GM23338 (cell line): ENCODE data around the gene ULK3. TPM values are rescaled to one million over a fixed set of nuclear protein-coding genes. Genes with fewer than 3 reads are reported as not detected.

Experiments
- ATAC-seq: fragments of 200-7000 bp; cut with Tn5 transposase; 3 replicates; pipeline ENCODE4 v1.9.1; 2020
- DNase-seq: peaks from one replicate; pipeline ENCODE4 v3.0.0-alpha.2; 2015; ENCODE audit warnings: low spot score
- H2AFZ ChIP-seq: fragments of 200-600 bp; sonication (generic); 2 replicates; pipeline ENCODE4 v1.8.0; 2016; ENCODE audit warnings: antibody characterized with exemption, mild to moderate bottlenecking, moderate library complexity
- H3F3A ChIP-seq: fragments of 200-600 bp; sonication (generic); replicated peaks from 2 replicates; pipeline ENCODE4 v1.8.0; 2017; ENCODE audit warnings: antibody characterized with exemption, mixed run types, low read depth
- H3K27ac ChIP-seq: fragments of 200-600 bp; sonication (generic); 2 replicates; pipeline ENCODE4 v1.6.1; 2016; ENCODE audit warnings: low read depth
- H3K27me3 ChIP-seq: fragments of 200-600 bp; sonication (generic); 2 replicates; pipeline ENCODE4 v1.8.0; 2016; ENCODE audit warnings: mild to moderate bottlenecking, mixed run types, moderate library complexity; ENCODE audit not compliant: insufficient read depth
- H3K36me3 ChIP-seq: fragments of 200-600 bp; sonication (generic); 2 replicates; pipeline ENCODE4 v1.8.0; 2016; ENCODE audit warnings: mild to moderate bottlenecking; ENCODE audit not compliant: insufficient read depth
- H3K4me1 ChIP-seq: fragments of 200-600 bp; sonication (generic); 2 replicates; pipeline ENCODE4 v1.8.0; 2016; ENCODE audit warnings: mild to moderate bottlenecking, moderate library complexity; ENCODE audit not compliant: insufficient read depth
- H3K4me2 ChIP-seq: fragments of 200-600 bp; sonication (generic); 2 replicates; pipeline ENCODE4 v1.7.1; 2017; ENCODE audit warnings: mixed run types
- H3K4me3 ChIP-seq: fragments of 200-600 bp; sonication (generic); 2 replicates; pipeline ENCODE4 v1.6.1; 2016; ENCODE audit warnings: mixed run types
- H3K79me2 ChIP-seq: fragments of 200-600 bp; sonication (generic); replicated peaks from 2 replicates; pipeline ENCODE4 v1.8.0; 2017; ENCODE audit warnings: mild to moderate bottlenecking; ENCODE audit not compliant: insufficient read depth
- H3K9me2 ChIP-seq: fragments of 200-600 bp; sonication (generic); 2 replicates; pipeline ENCODE4 v1.8.0; 2017; ENCODE audit not compliant: insufficient read depth
- H4K20me1 ChIP-seq: fragments of 200-600 bp; sonication (generic); replicated peaks from 2 replicates; pipeline ENCODE4 v1.8.0; 2017; ENCODE audit warnings: mild to moderate bottlenecking; ENCODE audit not compliant: insufficient read depth
- H3K27ac Mint-ChIP-seq: 2 replicates; pipeline ENCODE4 v1.8.0; 2020; ENCODE audit warnings: inconsistent platforms, mild to moderate bottlenecking, moderate library complexity, mixed read lengths
- H3K27me3 Mint-ChIP-seq: 3 replicates; pipeline ENCODE4 v1.8.0; 2022; ENCODE audit warnings: low read depth, mild to moderate bottlenecking, moderate library complexity, mixed read lengths, inconsistent platforms; ENCODE audit not compliant: insufficient read depth, poor library complexity
- H3K36me3 Mint-ChIP-seq: 3 replicates; pipeline ENCODE4 v1.8.0; 2021; ENCODE audit warnings: low read depth, mild to moderate bottlenecking, inconsistent platforms, moderate library complexity, mixed read lengths
- H3K4me1 Mint-ChIP-seq: 3 replicates; pipeline ENCODE4 v1.8.0; 2020; ENCODE audit warnings: mild to moderate bottlenecking, inconsistent platforms, mixed read lengths
- H3K4me3 Mint-ChIP-seq: 3 replicates; pipeline ENCODE4 v1.8.0; 2021; ENCODE audit warnings: moderate library complexity, mild to moderate bottlenecking, inconsistent platforms, mixed read lengths
- H3K9me3 Mint-ChIP-seq: 3 replicates; pipeline ENCODE4 v1.8.0; 2020; ENCODE audit warnings: moderate library complexity, mild to moderate bottlenecking, inconsistent platforms, mixed read lengths
- EZH2 ChIP-seq: fragments of 200-600 bp; sonication (generic); IDR thresholded peaks from one replicate; pipeline ENCODE4 v1.8.0; 2017; ENCODE audit warnings: antibody characterized with exemption, mild to moderate bottlenecking, low read depth; ENCODE audit not compliant: unreplicated experiment
- ZNF331 ChIP-seq: fragments of 250-450 bp; sonication (Bioruptor Pico); IDR thresholded peaks from 2 replicates; pipeline ENCODE4 v1.5.0; 2020; ENCODE audit warnings: low read depth, mild to moderate bottlenecking, moderate library complexity
- ZNF462 ChIP-seq: fragments of 250-450 bp; sonication (Bioruptor Pico); IDR thresholded peaks from 2 replicates; pipeline ENCODE4 v1.5.0; 2020; ENCODE audit warnings: mild to moderate bottlenecking, moderate library complexity
- polyA plus RNA-seq: library from polyadenylated mRNA; unstranded; fragments of >200 nt; fragmentation: Nextera tagmentation; extraction: Ambion mirVana; gene quantifications from 2 replicates; pipeline ENCODE4 v1.2.1, GENCODE V29; 2016
- total RNA-seq: library from RNA; depleted of rRNA; stranded (reverse); fragments of >200 nt; shearing (Covaris generic); gene quantifications from 2 replicates; pipeline ENCODE4 v1.2.3, GENCODE V29; 2014
- TF ChIP-seq, protein P1 (sequence below): IDR thresholded peaks from one replicate; pipeline ENCODE4 v1.6.1; 2018; ENCODE audit warnings: antibody characterized with exemption; ENCODE audit not compliant: unreplicated experiment

Gene ULK3
- total and polyA plus RNA-seq, 2 experiments from 2014 or later, result 20.3 to 35.4 TPM

DNA sequence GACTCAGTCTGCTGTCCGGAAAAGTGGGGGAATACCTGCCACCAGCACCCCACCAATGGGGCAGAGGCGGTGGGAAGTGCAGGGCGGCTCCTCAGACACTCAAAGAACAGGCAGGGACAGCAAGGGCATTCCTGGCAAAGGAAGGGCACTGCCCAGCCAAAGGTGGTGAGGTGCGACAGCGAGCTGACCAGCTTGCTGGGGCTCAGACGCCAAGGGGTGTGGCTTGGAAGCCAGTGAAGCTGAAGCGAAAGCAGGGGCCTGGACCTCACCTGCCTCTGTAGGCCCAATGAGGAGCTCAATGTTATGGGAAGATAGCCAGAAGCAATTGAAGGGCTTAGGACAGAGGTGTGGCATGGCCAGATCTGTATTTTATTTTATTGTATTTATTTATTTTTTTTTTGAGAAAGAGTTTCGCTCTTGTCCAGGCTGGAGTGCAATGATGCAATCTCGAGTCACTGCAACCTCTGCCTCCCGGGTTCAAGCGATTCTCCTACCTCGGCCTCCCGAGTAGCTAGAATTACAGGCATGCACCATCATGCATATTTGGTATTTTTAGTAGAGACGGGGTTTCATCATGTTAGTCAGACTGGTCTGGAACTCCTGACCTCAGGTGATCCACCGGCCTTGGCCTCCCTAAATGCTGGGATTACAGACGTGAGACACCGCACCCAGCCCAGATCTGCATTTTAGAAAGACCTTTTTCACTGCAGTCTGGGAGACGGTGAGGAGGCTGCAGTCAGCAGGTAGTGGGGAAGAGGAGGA is 34.7 kb downstream of the ULK3 start:
- Mint-ChIP-seq H3K4me1 (peaks cover 12% of the 10 kb centered on the region; the same call in 2 of the 3 replicates), H3K4me3 (no peak overlapping the region), H3K27me3 (peaks cover 3% of the 10 kb centered on the region), H3K36me3 (peaks cover 6% of the 10 kb centered on the region), H3K9me3 (no peaks in the 10 kb centered on the region), H3K27ac (peak overlapping the region; percentile 61; the same call in 1 of the 2 replicates)
- peaks cover 3% of the 10 kb centered on the region; the same call in 1 of the 2 replicates for H3K4me1 ChIP-seq
- no peak for TF ChIP-seq EZH2
- TF ChIP-seq, protein P1, sequence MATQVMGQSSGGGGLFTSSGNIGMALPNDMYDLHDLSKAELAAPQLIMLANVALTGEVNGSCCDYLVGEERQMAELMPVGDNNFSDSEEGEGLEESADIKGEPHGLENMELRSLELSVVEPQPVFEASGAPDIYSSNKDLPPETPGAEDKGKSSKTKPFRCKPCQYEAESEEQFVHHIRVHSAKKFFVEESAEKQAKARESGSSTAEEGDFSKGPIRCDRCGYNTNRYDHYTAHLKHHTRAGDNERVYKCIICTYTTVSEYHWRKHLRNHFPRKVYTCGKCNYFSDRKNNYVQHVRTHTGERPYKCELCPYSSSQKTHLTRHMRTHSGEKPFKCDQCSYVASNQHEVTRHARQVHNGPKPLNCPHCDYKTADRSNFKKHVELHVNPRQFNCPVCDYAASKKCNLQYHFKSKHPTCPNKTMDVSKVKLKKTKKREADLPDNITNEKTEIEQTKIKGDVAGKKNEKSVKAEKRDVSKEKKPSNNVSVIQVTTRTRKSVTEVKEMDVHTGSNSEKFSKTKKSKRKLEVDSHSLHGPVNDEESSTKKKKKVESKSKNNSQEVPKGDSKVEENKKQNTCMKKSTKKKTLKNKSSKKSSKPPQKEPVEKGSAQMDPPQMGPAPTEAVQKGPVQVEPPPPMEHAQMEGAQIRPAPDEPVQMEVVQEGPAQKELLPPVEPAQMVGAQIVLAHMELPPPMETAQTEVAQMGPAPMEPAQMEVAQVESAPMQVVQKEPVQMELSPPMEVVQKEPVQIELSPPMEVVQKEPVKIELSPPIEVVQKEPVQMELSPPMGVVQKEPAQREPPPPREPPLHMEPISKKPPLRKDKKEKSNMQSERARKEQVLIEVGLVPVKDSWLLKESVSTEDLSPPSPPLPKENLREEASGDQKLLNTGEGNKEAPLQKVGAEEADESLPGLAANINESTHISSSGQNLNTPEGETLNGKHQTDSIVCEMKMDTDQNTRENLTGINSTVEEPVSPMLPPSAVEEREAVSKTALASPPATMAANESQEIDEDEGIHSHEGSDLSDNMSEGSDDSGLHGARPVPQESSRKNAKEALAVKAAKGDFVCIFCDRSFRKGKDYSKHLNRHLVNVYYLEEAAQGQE, result no peak
- TF ChIP-seq ZNF462 (CRISPR knock-in tag), result no peak
- no peak for TF ChIP-seq ZNF331 (CRISPR knock-in tag)
- H3K36me3 ChIP-seq, result no peaks in the 10 kb centered on the region
- H3K4me2 ChIP-seq, result no peak overlapping the region
- H3K79me2 ChIP-seq, result no peaks in the 10 kb centered on the region
- ATAC-seq (no peak; the same call in 1 of the 3 replicates), DNase-seq (no peak)
- no peak overlapping the region for H3K4me3 ChIP-seq
- H4K20me1 ChIP-seq, result no peaks in the 10 kb centered on the region
- no peak overlapping the region for H3K27ac ChIP-seq
- no peaks in the 10 kb centered on the region for H3K9me2 ChIP-seq
- no peaks in the 10 kb centered on the region for H3K27me3 ChIP-seq
- H2AFZ ChIP-seq, result no peak overlapping the region
- no peaks in the 10 kb centered on the region for H3F3A ChIP-seq
